Gastroesophageal sphincter (tissue), 4 donors: ENCODE results near the gene TBCD. TPM values are rescaled to one million over a fixed set of nuclear protein-coding genes. Genes with fewer than 3 reads are reported as not detected.

Experiments
- ATAC-seq: fragments of 150-250 bp; one replicate; pipeline ENCODE4 v1.9.1; 2016; ENCODE audit warnings: mild to moderate bottlenecking, moderate library complexity
- H3K27ac ChIP-seq, 4 donors: fragments of 200-600 bp; sonication (generic) in 3 of 4; 1 replicate in 3 of 4; 2 replicates in 1 of 4; pipeline ENCODE4 v1.5.1; 2016 to 2019
- H3K27me3 ChIP-seq: fragments of 200-600 bp; sonication (generic); one replicate; pipeline ENCODE4 v1.5.1; 2019
- H3K36me3 ChIP-seq, 2 donors: fragments of 200-600 bp; sonication (generic); one replicate each; pipeline ENCODE4 v1.5.1; 2019; ENCODE audit warnings: control low read depth in 1 of 2
- H3K4me1 ChIP-seq, 3 donors: fragments of 200-600 bp; sonication (generic); 1 replicate in 2 of 3; 2 replicates in 1 of 3; pipeline ENCODE4 v1.5.1; 2016 to 2019; ENCODE audit warnings: control low read depth in 2 of 3
- H3K4me3 ChIP-seq, 2 donors: fragments of 200-600 bp; sonication (generic); one replicate each; pipeline ENCODE4 v1.5.1; 2019; ENCODE audit warnings: mild to moderate bottlenecking in 1 of 2, moderate library complexity in 1 of 2
- H3K9me3 ChIP-seq, 3 donors: fragments of 200-600 bp; sonication (generic); one replicate each; pipeline ENCODE4 v1.5.1; 2017 to 2019; ENCODE audit warnings: control low read depth in 2 of 3
- EP300 ChIP-seq: sonication (generic); formaldehyde crosslinking; IDR thresholded peaks from one replicate; pipeline ENCODE4 v1.6.1; 2017; ENCODE audit warnings: antibody characterized with exemption, mild to moderate bottlenecking
- POLR2A ChIP-seq, 2 donors: fragments of 450-650 bp; IDR thresholded peaks; one replicate each; pipeline ENCODE4 v1.6.1; 2017; ENCODE audit warnings: antibody characterized with exemption in 2 of 2, mild to moderate bottlenecking in 2 of 2, moderate library complexity in 1 of 2
- POLR2AphosphoS5 ChIP-seq: sonication (generic); formaldehyde crosslinking; IDR thresholded peaks from one replicate; pipeline ENCODE4 v1.6.1; 2017; ENCODE audit warnings: antibody characterized with exemption
- WGBS, 2 donors: methylation state at CpG; one replicate each; pipeline ENCODE4 v1.1.5; 2018; ENCODE audit warnings: low coverage in 1 of 2; 5-methylcytosine and 5-hydroxymethylcytosine counted together
- total RNA-seq, 4 donors: library from RNA; depleted of rRNA; stranded (reverse); fragments of >200 nt; gene quantifications; one replicate each; pipeline ENCODE4 v1.1.0, GENCODE V29; 2016
- TF ChIP-seq, protein P1 (sequence below), 4 experiments: fragments of 200-600 bp in 2 of 4; fragments of 450-650 bp in 2 of 4; sonication (generic) in 1 of 4; IDR thresholded peaks; one replicate each; pipeline ENCODE4 v1.5.1; 2017 to 2019; ENCODE audit warnings: antibody characterized with exemption in 4 of 4, mild to moderate bottlenecking in 2 of 4, moderate library complexity in 2 of 4

Gene TBCD
- total RNA-seq, 4 donors from 2014 or later: 32.0 to 57.8 (median 47.0) TPM

- H3K4me1 ChIP-seq: peaks cover 0 to 9% (median 0%) of the 10 kb centered on the region in 3 donors
- no peaks in the 10 kb centered on the region for H3K27me3 ChIP-seq
- H3K36me3 ChIP-seq: peaks cover 0 to 55% of the 10 kb centered on the region in 2 donors
- H3K4me3 ChIP-seq: no peak overlapping the region
- 86% methylated on average over 9 to 27 of the region's 53 CpGs for WGBS, 2 donors
- no peak for ATAC-seq
- no peaks in the 10 kb centered on the region for H3K9me3 ChIP-seq
- TF ChIP-seq POLR2AphosphoS5 (no peak), EP300 (no peak), POLR2A (IDR thresholded peaks at IDR 0.05) (no peak)
- TF ChIP-seq, protein P1, sequence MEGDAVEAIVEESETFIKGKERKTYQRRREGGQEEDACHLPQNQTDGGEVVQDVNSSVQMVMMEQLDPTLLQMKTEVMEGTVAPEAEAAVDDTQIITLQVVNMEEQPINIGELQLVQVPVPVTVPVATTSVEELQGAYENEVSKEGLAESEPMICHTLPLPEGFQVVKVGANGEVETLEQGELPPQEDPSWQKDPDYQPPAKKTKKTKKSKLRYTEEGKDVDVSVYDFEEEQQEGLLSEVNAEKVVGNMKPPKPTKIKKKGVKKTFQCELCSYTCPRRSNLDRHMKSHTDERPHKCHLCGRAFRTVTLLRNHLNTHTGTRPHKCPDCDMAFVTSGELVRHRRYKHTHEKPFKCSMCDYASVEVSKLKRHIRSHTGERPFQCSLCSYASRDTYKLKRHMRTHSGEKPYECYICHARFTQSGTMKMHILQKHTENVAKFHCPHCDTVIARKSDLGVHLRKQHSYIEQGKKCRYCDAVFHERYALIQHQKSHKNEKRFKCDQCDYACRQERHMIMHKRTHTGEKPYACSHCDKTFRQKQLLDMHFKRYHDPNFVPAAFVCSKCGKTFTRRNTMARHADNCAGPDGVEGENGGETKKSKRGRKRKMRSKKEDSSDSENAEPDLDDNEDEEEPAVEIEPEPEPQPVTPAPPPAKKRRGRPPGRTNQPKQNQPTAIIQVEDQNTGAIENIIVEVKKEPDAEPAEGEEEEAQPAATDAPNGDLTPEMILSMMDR (IDR thresholded peaks at IDR 0.05): no peak
- H3K27ac ChIP-seq: no peak overlapping the region
Observed at GRCh38 chr17:82898976-82899514, 147.2 kb downstream of the TBCD start.

DNA sequence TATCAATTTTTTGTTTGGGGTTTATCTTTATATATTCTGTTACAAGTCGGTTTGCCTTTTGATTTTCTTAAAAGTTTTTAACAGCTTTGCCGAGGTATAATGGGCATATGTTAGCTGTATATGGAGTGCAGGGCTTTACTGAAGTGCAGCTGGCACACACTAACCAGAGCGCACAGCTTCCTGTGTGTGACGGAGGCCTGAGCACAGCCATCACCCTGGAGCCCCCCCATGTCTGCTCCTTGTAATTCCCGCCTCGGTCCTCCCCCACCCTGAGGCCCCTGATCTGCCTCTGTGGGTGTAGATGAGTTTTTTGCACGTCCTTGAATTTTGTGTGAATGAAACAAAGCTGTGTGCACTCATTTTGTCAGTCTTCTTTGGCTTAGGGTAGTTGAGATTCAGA lies 148.1 kb downstream of the TBCD start:
- no peak overlapping the region for H3K27ac ChIP-seq
- peaks cover 0 to under 1% (median 0%) of the 10 kb centered on the region in 3 donors for H3K4me1 ChIP-seq
- H3K36me3 ChIP-seq: peaks cover 0 to 60% of the 10 kb centered on the region in 2 donors
- H3K27me3 ChIP-seq: no peaks in the 10 kb centered on the region
- WGBS, 2 donors: 83 to 91% methylated on average over 5 of the region's 7 CpGs
- no peak overlapping the region for H3K4me3 ChIP-seq
- TF ChIP-seq, protein P1 (IDR thresholded peaks at IDR 0.05): no peak
- TF ChIP-seq POLR2A (IDR thresholded peaks at IDR 0.05) (no peak), POLR2AphosphoS5 (no peak), EP300 (no peak)
- no peaks in the 10 kb centered on the region for H3K9me3 ChIP-seq
- no peak for ATAC-seq

- 67 to 91% methylated on average over 1 to 12 of the region's 19 CpGs for WGBS, 2 donors
- Histone ChIP-seq H3K27me3 (no peaks in the 10 kb centered on the region), H3K36me3 (peaks cover 0 to 59% of the 10 kb centered on the region in 2 donors), H3K27ac (no peak overlapping the region), H3K4me3 (no peak overlapping the region), H3K9me3 (no peaks in the 10 kb centered on the region), H3K4me1 (no peaks in the 10 kb centered on the region)
- no peak for ATAC-seq
- TF ChIP-seq EP300: no peak
- no peak for TF ChIP-seq POLR2AphosphoS5
- TF ChIP-seq, protein P1 (IDR thresholded peaks at IDR 0.05): no peak
- TF ChIP-seq POLR2A (IDR thresholded peaks at IDR 0.05): no peak
Observed at GRCh38 chr17:82900741-82901140, 148.9 kb downstream of the TBCD start.

GRCh38 chr17:82901356-82901755 lies 149.5 kb downstream of the TBCD start:
- no peak overlapping the region for H3K4me3 ChIP-seq
- TF ChIP-seq, protein P1 (IDR thresholded peaks at IDR 0.05): no peak
- TF ChIP-seq POLR2A (IDR thresholded peaks at IDR 0.05): no peak
- no peak for TF ChIP-seq EP300
- TF ChIP-seq POLR2AphosphoS5: no peak
- no peaks in the 10 kb centered on the region for H3K27me3 ChIP-seq
- H3K9me3 ChIP-seq: no peaks in the 10 kb centered on the region
- peaks cover 0 to 60% of the 10 kb centered on the region in 2 donors for H3K36me3 ChIP-seq
- no peak for ATAC-seq
- WGBS, 2 donors: 100% methylated on average over 1 of the region's 16 CpGs; no CpG with 5 or more reads in 1 of the 2 donors
- no peaks in the 10 kb centered on the region for H3K4me1 ChIP-seq
- H3K27ac ChIP-seq: no peak overlapping the region

- no peak overlapping the region for H3K4me3 ChIP-seq
- ATAC-seq: no peak
- H3K9me3 ChIP-seq: no peaks in the 10 kb centered on the region
- H3K36me3 ChIP-seq: peaks cover 0 to 65% of the 10 kb centered on the region in 2 donors
- TF ChIP-seq POLR2AphosphoS5 (no peak), EP300 (no peak)
- TF ChIP-seq, protein P1 (IDR thresholded peaks at IDR 0.05): no peak
- H3K27me3 ChIP-seq: no peaks in the 10 kb centered on the region
- no peaks in the 10 kb centered on the region for H3K4me1 ChIP-seq
- no peak overlapping the region for H3K27ac ChIP-seq
- WGBS, 2 donors: 75 to 76% methylated on average over 16 of the region's 16 CpGs
Observed at GRCh38 chr17:82901856-82902255, 150.0 kb downstream of the TBCD start.
